Measurements from ENCODE around the gene STAMBP. TPM values are rescaled to one million over a fixed set of nuclear protein-coding genes. Genes with fewer than 3 reads are reported as not detected.

Gene STAMBP
- total and polyA plus RNA-seq, 2 donors (not counting 3 experiments of a cell fraction or from before 2014, with no cell fraction given), result 18.0 to 21.3 TPM

DNA sequence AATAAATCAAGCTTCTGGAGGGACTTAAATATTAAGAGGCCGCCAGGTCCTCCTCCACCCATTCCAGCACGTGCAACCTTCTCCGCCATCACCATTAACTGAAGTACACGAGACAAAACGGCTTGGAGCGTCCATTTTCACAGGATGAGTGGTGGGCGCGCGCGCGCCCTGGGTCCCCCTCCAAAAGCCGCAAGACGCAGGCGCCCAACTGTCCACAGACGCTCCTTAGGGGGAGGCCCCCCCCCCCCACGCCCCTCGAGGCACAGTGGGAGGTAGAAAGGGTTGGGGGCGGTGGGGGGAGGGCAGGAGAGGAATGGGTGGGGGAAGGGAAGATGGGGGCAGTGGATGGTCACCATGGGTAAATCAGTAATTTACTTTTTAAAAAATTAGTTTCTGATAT, 10.5 kb upstream of the STAMBP start:
- POLR2A ChIA-PET, result no interaction called here
- BruUV-seq (replicated peaks), result no TSS peak
- dilution Hi-C loops (cut with MboI; ENCODE audit: extremely low pct_ligation_motif_present, low sequenced_read_pairs), result no loop called here

More for the DNA sequence above, 10.5 kb upstream of the STAMBP start:
- no peak overlapping the region for H2AFZ ChIP-seq (ENCODE audit: low read depth, low read length)
- no peaks in the 10 kb centered on the region for H3K4me1 ChIP-seq (ENCODE audit: control insufficient read depth, extremely low read depth, insufficient read depth, low read length)
- no peak overlapping the region for H3K4me2 ChIP-seq (ENCODE audit: insufficient read depth, low read length)
- CTCF ChIA-PET, result no interaction called here
- H3K9me1 ChIP-seq (replicated peaks; ENCODE audit: control insufficient read depth, extremely low read depth, insufficient read depth, low read length), result no peaks in the 10 kb centered on the region
- H4K20me1 ChIP-seq (replicated peaks; ENCODE audit: control insufficient read depth, extremely low read depth, insufficient read depth, low read length), result no peaks in the 10 kb centered on the region
- H3K27me3 ChIP-seq (ENCODE audit: control insufficient read depth in 2 of 2, insufficient read depth in 2 of 2, low read length in 2 of 2), result peaks cover 19 to 25% of the 10 kb centered on the region in 2 experiments
- TF ChIP-seq GATA2 (IDR thresholded peaks at IDR 0.05; ENCODE audit: insufficient read depth, insufficient read length, low read depth, low read length), result no peak
- TF ChIP-seq, protein P1, sequence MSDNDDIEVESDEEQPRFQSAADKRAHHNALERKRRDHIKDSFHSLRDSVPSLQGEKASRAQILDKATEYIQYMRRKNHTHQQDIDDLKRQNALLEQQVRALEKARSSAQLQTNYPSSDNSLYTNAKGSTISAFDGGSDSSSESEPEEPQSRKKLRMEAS (IDR thresholded peaks at IDR 0.05; ENCODE audit: insufficient read depth, insufficient read length), result no peak
- TF ChIP-seq MYC (IDR thresholded peaks at IDR 0.05; ENCODE audit: low read depth, low read length), result no peak
- no peak for TF ChIP-seq JUN (IDR thresholded peaks at IDR 0.05; ENCODE audit: borderline replicate concordance, insufficient read depth, insufficient read length, low read depth)
- TF ChIP-seq, protein P2, sequence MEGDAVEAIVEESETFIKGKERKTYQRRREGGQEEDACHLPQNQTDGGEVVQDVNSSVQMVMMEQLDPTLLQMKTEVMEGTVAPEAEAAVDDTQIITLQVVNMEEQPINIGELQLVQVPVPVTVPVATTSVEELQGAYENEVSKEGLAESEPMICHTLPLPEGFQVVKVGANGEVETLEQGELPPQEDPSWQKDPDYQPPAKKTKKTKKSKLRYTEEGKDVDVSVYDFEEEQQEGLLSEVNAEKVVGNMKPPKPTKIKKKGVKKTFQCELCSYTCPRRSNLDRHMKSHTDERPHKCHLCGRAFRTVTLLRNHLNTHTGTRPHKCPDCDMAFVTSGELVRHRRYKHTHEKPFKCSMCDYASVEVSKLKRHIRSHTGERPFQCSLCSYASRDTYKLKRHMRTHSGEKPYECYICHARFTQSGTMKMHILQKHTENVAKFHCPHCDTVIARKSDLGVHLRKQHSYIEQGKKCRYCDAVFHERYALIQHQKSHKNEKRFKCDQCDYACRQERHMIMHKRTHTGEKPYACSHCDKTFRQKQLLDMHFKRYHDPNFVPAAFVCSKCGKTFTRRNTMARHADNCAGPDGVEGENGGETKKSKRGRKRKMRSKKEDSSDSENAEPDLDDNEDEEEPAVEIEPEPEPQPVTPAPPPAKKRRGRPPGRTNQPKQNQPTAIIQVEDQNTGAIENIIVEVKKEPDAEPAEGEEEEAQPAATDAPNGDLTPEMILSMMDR (IDR thresholded peaks at IDR 0.05; ENCODE audit: extremely low read depth in 1 of 2, insufficient read depth in 1 of 2, low read depth in 1 of 2, low read length in 2 of 2), result no peak
- TF ChIP-seq FOS (IDR thresholded peaks at IDR 0.05; ENCODE audit: borderline replicate concordance, insufficient read depth, low read length), result no peak
- no peak for TF ChIP-seq EZH2 (IDR thresholded peaks at IDR 0.05; ENCODE audit: borderline replicate concordance, low read depth, low read length, severe bottlenecking)
- no peak for TF ChIP-seq POLR2AphosphoS5 (IDR thresholded peaks at IDR 0.05; ENCODE audit: insufficient read depth, low read depth, low read length)
- TF ChIP-seq POLR2A (IDR thresholded peaks at IDR 0.05; ENCODE audit: low read depth, low read length), result no peak
- H3K27ac ChIP-seq (ENCODE audit: insufficient read depth, low read depth, low read length), result no peak overlapping the region
- DNase-seq (ENCODE audit: low read depth, low spot score), result no peak
- H3K79me2 ChIP-seq (ENCODE audit: control insufficient read depth, insufficient read depth, low read length), result no peaks in the 10 kb centered on the region
- H3K4me3 ChIP-seq (replicated peaks in 1 of 3; ENCODE audit: insufficient read depth in 1 of 3, low read depth in 1 of 3, low read length in 3 of 3), result no peak overlapping the region
- no peaks in the 10 kb centered on the region for H3K36me3 ChIP-seq (ENCODE audit: control insufficient read depth in 2 of 2, extremely low read depth in 1 of 2, insufficient read depth in 2 of 2, low read length in 2 of 2)
- H3K9me3 ChIP-seq (replicated peaks; ENCODE audit: control insufficient read depth, insufficient read depth, low read length), result no peaks in the 10 kb centered on the region
- intact Hi-C loops (cut with micrococcal nuclease), result no loop called here
- no peak for FAIRE-seq
- no peak overlapping the region for H3K9ac ChIP-seq (replicated peaks; ENCODE audit: extremely low read depth, insufficient read depth, low read length)
